WTC11 (cell line): ENCODE measurements around the gene MRPL40. TPM values are rescaled to one million over a fixed set of nuclear protein-coding genes. Genes with fewer than 3 reads are reported as not detected.

Experiments used
- ESRRA ChIP-seq: sonication (generic); formaldehyde crosslinking; IDR thresholded peaks from 2 replicates; pipeline ENCODE4 v1.8.1; 2022; ENCODE audit warnings: mild to moderate bottlenecking, missing genetic modification reagents, borderline replicate concordance
- ETV6 ChIP-seq: sonication (generic); formaldehyde crosslinking; IDR thresholded peaks from 2 replicates; pipeline ENCODE4 v1.8.1; 2022; ENCODE audit warnings: mild to moderate bottlenecking, missing genetic modification reagents
- GABPB1 ChIP-seq: sonication (generic); formaldehyde crosslinking; IDR thresholded peaks from 2 replicates; pipeline ENCODE4 v1.8.1; 2023; ENCODE audit warnings: mild to moderate bottlenecking, missing genetic modification reagents
- JAZF1 ChIP-seq: fragments of 250-450 bp; sonication (Bioruptor Pico); IDR thresholded peaks from 2 replicates; pipeline ENCODE4 v1.9.0; 2021; ENCODE audit warnings: moderate library complexity, mild to moderate bottlenecking, inconsistent platforms
- NR1H2 ChIP-seq: sonication (generic); formaldehyde crosslinking; IDR thresholded peaks from 2 replicates; pipeline ENCODE4 v1.9.0; 2021; ENCODE audit warnings: mild to moderate bottlenecking, moderate library complexity, missing genetic modification reagents
- OVOL2 ChIP-seq: fragments of 250-450 bp; sonication (Bioruptor Pico); IDR thresholded peaks from 2 replicates; pipeline ENCODE4 v1.9.0; 2021; ENCODE audit warnings: mild to moderate bottlenecking, borderline replicate concordance
- PRRX2 ChIP-seq: fragments of 250-450 bp; sonication (Bioruptor Pico); IDR thresholded peaks from 2 replicates; pipeline ENCODE4 v1.8.0; 2021; ENCODE audit warnings: mild to moderate bottlenecking
- RELA ChIP-seq: sonication (generic); formaldehyde crosslinking; IDR thresholded peaks from 2 replicates; pipeline ENCODE4 v1.8.1; 2022; ENCODE audit warnings: missing genetic modification reagents, mild to moderate bottlenecking, borderline replicate concordance
- RORB ChIP-seq: fragments of 250-450 bp; sonication (Bioruptor Pico); IDR thresholded peaks from 2 replicates; pipeline ENCODE4 v1.9.0; 2021; ENCODE audit warnings: mild to moderate bottlenecking
- TCF7 ChIP-seq: sonication (generic); formaldehyde crosslinking; IDR thresholded peaks from 2 replicates; pipeline ENCODE4 v1.8.0; 2022; ENCODE audit warnings: mild to moderate bottlenecking, low read depth, missing genetic modification reagents, moderate library complexity
- TEAD1 ChIP-seq: sonication (generic); formaldehyde crosslinking; IDR thresholded peaks from 2 replicates; pipeline ENCODE4 v1.8.0; 2022; ENCODE audit warnings: mild to moderate bottlenecking, missing genetic modification reagents
- ZNF121 ChIP-seq: sonication (generic); formaldehyde crosslinking; IDR thresholded peaks from 2 replicates; pipeline ENCODE4 v1.8.0; 2023; ENCODE audit warnings: missing genetic modification reagents
- ZNF219 ChIP-seq: sonication (generic); formaldehyde crosslinking; IDR thresholded peaks from 2 replicates; pipeline ENCODE4 v1.8.0; 2023; ENCODE audit warnings: missing genetic modification reagents, mild to moderate bottlenecking, borderline replicate concordance
- ZNF263 ChIP-seq: sonication (generic); formaldehyde crosslinking; IDR thresholded peaks from 2 replicates; pipeline ENCODE4 v1.8.1; 2022; ENCODE audit warnings: low read depth, mild to moderate bottlenecking, moderate library complexity, missing genetic modification reagents
- ZNF396 ChIP-seq: fragments of 250-450 bp; sonication (Bioruptor Pico); IDR thresholded peaks from 2 replicates; pipeline ENCODE4 v1.8.0; 2021; ENCODE audit warnings: mild to moderate bottlenecking, moderate library complexity, borderline replicate concordance
- total RNA-seq: library from RNA; stranded (reverse); gene quantifications from 3 replicates; pipeline ENCODE4 v1.2.3, GENCODE V29; 2021
- TF ChIP-seq, protein P1 (sequence below): sonication (generic); formaldehyde crosslinking; IDR thresholded peaks from 2 replicates; pipeline ENCODE4 v1.8.1; 2022; ENCODE audit warnings: low read depth, mild to moderate bottlenecking, moderate library complexity, missing genetic modification reagents, borderline replicate concordance
- TF ChIP-seq, protein P2 (sequence below): sonication (generic); formaldehyde crosslinking; IDR thresholded peaks from 2 replicates; pipeline ENCODE4 v1.8.0; 2023; ENCODE audit warnings: missing genetic modification reagents, mild to moderate bottlenecking, borderline replicate concordance
- TF ChIP-seq, protein P3 (sequence below): sonication (generic); formaldehyde crosslinking; conservative IDR thresholded peaks from 2 replicates; pipeline ENCODE4 v1.8.1; 2022; ENCODE audit warnings: mild to moderate bottlenecking, missing genetic modification reagents
- TF ChIP-seq, protein P4 (sequence below): sonication (generic); formaldehyde crosslinking; IDR thresholded peaks from 2 replicates; pipeline ENCODE4 v1.8.0; 2023; ENCODE audit warnings: missing genetic modification reagents
- TF ChIP-seq, protein P5 (sequence below): sonication (generic); formaldehyde crosslinking; IDR thresholded peaks from 2 replicates; pipeline ENCODE4 v1.8.1; 2022; ENCODE audit warnings: low read depth, missing genetic modification reagents, borderline replicate concordance
- TF ChIP-seq, protein P6 (sequence below): sonication (generic); formaldehyde crosslinking; IDR thresholded peaks from 2 replicates; pipeline ENCODE4 v1.8.0; 2022; ENCODE audit warnings: mild to moderate bottlenecking, missing genetic modification reagents
- TF ChIP-seq, protein P7 (sequence below): fragments of 250-450 bp; sonication (Bioruptor Pico); IDR thresholded peaks from 2 replicates; pipeline ENCODE4 v2.1.2; 2022; ENCODE audit warnings: mild to moderate bottlenecking, moderate library complexity
- TF ChIP-seq, protein P8 (sequence below): sonication (generic); formaldehyde crosslinking; IDR thresholded peaks from 2 replicates; pipeline ENCODE4 v1.8.1; 2022; ENCODE audit warnings: mild to moderate bottlenecking, moderate library complexity, missing genetic modification reagents
- TF ChIP-seq, protein P9 (sequence below): fragments of 250-450 bp; sonication (Bioruptor Pico); IDR thresholded peaks from 2 replicates; pipeline ENCODE4 v1.9.0; 2021; ENCODE audit warnings: mild to moderate bottlenecking
- TF ChIP-seq, protein P10 (sequence below): fragments of 250-450 bp; sonication (Bioruptor Pico); IDR thresholded peaks from 2 replicates; pipeline ENCODE4 v1.9.0; 2021; ENCODE audit warnings: moderate library complexity, mild to moderate bottlenecking, inconsistent platforms, borderline replicate concordance

The MRPL40 gene
- total RNA-seq, 1 experiment from 2014 or later: 19.2 TPM

DNA sequence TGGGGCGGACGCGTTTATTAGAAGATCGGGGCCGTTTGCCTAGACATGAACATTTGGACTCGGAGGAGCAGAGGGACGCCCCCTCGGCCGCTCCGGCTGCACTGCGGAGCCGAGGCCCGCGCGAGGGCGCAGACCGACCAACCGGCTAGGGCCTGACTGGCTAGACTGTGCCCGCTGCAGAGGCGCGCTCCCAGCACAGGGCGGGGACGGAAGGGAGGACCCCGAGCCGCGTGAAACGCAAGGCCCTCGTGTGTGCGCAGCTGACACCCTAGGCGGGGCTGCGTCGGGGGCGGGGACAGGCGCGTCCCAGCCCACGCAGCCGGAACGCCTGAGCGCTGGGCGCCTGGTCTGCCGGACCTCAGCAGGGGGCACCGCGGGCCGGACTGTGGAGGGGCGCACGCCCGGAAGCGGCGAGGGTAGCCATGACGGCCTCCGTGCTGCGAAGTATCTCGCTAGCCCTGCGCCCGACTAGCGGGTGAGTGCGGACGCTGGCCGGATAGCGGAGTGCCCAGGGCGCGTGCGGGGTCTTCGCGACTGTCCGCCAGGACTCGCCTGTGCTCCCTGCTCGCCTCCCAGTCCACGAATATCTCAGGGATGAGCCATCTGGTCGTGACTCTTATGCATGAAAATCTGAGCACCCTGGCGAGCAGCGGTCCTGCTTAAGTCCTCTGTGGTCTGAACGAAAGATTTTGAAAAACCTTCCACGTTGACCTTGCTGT, at the start of gene MRPL40 (continued):
- TF ChIP-seq, protein P1, sequence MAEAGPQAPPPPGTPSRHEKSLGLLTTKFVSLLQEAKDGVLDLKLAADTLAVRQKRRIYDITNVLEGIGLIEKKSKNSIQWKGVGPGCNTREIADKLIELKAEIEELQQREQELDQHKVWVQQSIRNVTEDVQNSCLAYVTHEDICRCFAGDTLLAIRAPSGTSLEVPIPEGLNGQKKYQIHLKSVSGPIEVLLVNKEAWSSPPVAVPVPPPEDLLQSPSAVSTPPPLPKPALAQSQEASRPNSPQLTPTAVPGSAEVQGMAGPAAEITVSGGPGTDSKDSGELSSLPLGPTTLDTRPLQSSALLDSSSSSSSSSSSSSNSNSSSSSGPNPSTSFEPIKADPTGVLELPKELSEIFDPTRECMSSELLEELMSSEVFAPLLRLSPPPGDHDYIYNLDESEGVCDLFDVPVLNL: peak; percentile 82
- TF ChIP-seq ESRRA (peak; percentile 90), ZNF219 (peak; percentile 76; the same call in 1 of the 2 replicates), NR1H2 (no peak), ZNF121 (peak; percentile 4; the same call in 1 of the 2 replicates), GABPB1 (CRISPR knock-in tag) (peak; percentile 93), TEAD1 (CRISPR knock-in tag) (peak; percentile 82; the same call in 1 of the 2 replicates), ETV6 (CRISPR knock-in tag) (peak; percentile 64; the same call in 1 of the 2 replicates), RORB (no peak), PRRX2 (0 out of 2 replicates have a peak, but pooled peaks have one; percentile 29), ZNF396 (no peak), OVOL2 (CRISPR knock-in tag) (no peak), RELA (peak; percentile 84; the same call in 1 of the 2 replicates), TCF7 (CRISPR knock-in tag) (peak; percentile 82), JAZF1 (CRISPR knock-in tag) (no peak), ZNF263 (CRISPR knock-in tag) (peak; percentile 54; the same call in 1 of the 2 replicates)
- TF ChIP-seq, protein P2, sequence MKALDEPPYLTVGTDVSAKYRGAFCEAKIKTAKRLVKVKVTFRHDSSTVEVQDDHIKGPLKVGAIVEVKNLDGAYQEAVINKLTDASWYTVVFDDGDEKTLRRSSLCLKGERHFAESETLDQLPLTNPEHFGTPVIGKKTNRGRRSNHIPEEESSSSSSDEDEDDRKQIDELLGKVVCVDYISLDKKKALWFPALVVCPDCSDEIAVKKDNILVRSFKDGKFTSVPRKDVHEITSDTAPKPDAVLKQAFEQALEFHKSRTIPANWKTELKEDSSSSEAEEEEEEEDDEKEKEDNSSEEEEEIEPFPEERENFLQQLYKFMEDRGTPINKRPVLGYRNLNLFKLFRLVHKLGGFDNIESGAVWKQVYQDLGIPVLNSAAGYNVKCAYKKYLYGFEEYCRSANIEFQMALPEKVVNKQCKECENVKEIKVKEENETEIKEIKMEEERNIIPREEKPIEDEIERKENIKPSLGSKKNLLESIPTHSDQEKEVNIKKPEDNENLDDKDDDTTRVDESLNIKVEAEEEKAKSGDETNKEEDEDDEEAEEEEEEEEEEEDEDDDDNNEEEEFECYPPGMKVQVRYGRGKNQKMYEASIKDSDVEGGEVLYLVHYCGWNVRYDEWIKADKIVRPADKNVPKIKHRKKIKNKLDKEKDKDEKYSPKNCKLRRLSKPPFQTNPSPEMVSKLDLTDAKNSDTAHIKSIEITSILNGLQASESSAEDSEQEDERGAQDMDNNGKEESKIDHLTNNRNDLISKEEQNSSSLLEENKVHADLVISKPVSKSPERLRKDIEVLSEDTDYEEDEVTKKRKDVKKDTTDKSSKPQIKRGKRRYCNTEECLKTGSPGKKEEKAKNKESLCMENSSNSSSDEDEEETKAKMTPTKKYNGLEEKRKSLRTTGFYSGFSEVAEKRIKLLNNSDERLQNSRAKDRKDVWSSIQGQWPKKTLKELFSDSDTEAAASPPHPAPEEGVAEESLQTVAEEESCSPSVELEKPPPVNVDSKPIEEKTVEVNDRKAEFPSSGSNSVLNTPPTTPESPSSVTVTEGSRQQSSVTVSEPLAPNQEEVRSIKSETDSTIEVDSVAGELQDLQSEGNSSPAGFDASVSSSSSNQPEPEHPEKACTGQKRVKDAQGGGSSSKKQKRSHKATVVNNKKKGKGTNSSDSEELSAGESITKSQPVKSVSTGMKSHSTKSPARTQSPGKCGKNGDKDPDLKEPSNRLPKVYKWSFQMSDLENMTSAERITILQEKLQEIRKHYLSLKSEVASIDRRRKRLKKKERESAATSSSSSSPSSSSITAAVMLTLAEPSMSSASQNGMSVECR: peak; percentile 93
- TF ChIP-seq, protein P3, sequence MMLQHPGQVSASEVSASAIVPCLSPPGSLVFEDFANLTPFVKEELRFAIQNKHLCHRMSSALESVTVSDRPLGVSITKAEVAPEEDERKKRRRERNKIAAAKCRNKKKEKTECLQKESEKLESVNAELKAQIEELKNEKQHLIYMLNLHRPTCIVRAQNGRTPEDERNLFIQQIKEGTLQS (CRISPR knock-in tag): 0 out of 2 replicates have a peak, but pooled peaks have one; percentile 33
- TF ChIP-seq, protein P4, sequence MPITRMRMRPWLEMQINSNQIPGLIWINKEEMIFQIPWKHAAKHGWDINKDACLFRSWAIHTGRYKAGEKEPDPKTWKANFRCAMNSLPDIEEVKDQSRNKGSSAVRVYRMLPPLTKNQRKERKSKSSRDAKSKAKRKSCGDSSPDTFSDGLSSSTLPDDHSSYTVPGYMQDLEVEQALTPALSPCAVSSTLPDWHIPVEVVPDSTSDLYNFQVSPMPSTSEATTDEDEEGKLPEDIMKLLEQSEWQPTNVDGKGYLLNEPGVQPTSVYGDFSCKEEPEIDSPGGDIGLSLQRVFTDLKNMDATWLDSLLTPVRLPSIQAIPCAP (CRISPR knock-in tag): peak; percentile 84
- TF ChIP-seq, protein P5, sequence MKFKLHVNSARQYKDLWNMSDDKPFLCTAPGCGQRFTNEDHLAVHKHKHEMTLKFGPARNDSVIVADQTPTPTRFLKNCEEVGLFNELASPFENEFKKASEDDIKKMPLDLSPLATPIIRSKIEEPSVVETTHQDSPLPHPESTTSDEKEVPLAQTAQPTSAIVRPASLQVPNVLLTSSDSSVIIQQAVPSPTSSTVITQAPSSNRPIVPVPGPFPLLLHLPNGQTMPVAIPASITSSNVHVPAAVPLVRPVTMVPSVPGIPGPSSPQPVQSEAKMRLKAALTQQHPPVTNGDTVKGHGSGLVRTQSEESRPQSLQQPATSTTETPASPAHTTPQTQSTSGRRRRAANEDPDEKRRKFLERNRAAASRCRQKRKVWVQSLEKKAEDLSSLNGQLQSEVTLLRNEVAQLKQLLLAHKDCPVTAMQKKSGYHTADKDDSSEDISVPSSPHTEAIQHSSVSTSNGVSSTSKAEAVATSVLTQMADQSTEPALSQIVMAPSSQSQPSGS (CRISPR knock-in tag): no peak; the same call in 1 of the 2 replicates
- TF ChIP-seq, protein P6, sequence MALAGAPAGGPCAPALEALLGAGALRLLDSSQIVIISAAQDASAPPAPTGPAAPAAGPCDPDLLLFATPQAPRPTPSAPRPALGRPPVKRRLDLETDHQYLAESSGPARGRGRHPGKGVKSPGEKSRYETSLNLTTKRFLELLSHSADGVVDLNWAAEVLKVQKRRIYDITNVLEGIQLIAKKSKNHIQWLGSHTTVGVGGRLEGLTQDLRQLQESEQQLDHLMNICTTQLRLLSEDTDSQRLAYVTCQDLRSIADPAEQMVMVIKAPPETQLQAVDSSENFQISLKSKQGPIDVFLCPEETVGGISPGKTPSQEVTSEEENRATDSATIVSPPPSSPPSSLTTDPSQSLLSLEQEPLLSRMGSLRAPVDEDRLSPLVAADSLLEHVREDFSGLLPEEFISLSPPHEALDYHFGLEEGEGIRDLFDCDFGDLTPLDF (CRISPR knock-in tag): peak; percentile 72; the same call in 1 of the 2 replicates
- TF ChIP-seq, protein P7, sequence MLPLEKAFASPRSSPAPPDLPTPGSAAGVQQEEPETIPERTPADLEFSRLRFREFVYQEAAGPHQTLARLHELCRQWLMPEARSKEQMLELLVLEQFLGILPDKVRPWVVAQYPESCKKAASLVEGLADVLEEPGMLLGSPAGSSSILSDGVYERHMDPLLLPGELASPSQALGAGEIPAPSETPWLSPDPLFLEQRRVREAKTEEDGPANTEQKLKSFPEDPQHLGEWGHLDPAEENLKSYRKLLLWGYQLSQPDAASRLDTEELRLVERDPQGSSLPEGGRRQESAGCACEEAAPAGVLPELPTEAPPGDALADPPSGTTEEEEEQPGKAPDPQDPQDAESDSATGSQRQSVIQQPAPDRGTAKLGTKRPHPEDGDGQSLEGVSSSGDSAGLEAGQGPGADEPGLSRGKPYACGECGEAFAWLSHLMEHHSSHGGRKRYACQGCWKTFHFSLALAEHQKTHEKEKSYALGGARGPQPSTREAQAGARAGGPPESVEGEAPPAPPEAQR (CRISPR knock-in tag): no peak
- TF ChIP-seq, protein P8, sequence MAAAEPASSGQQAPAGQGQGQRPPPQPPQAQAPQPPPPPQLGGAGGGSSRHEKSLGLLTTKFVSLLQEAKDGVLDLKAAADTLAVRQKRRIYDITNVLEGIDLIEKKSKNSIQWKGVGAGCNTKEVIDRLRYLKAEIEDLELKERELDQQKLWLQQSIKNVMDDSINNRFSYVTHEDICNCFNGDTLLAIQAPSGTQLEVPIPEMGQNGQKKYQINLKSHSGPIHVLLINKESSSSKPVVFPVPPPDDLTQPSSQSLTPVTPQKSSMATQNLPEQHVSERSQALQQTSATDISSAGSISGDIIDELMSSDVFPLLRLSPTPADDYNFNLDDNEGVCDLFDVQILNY (CRISPR knock-in tag): peak; percentile 58; the same call in 1 of the 2 replicates
- TF ChIP-seq, protein P9, sequence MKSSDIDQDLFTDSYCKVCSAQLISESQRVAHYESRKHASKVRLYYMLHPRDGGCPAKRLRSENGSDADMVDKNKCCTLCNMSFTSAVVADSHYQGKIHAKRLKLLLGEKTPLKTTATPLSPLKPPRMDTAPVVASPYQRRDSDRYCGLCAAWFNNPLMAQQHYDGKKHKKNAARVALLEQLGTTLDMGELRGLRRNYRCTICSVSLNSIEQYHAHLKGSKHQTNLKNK (CRISPR knock-in tag): no peak
- TF ChIP-seq, protein P10, sequence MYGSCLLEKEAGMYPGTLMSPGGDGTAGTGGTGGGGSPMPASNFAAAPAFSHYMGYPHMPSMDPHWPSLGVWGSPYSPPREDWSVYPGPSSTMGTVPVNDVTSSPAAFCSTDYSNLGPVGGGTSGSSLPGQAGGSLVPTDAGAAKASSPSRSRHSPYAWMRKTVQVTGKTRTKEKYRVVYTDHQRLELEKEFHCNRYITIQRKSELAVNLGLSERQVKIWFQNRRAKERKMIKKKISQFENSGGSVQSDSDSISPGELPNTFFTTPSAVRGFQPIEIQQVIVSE (CRISPR knock-in tag): no peak
